GM12878 (cell line): ENCODE measurements around the gene TMED10. TPM values are rescaled to one million over a fixed set of nuclear protein-coding genes. Genes with fewer than 3 reads are reported as not detected.

Source experiments
- ATAC-seq: fragments of 200-7000 bp; cut with Tn5 transposase; 3 replicates; pipeline ENCODE4 v1.9.1; 2020; ENCODE audit warnings: mild to moderate bottlenecking, moderate library complexity
- BruUV-seq: library from RNA; stranded (reverse); fragments of 400-500 nt; replicated peaks from 2 replicates; lab custom pipeline; 2021; lab: Mats Ljungman, UMichigan
- CTCF ChIA-PET: fragments of 300-600 bp; sonication (Branson Sonifier 250); formaldehyde crosslinking; extraction: SDS; loops from one replicate; lab custom pipeline; 2021; ENCODE audit warnings: inconsistent platforms; lab: Yijun Ruan, JAX
- POLR2A ChIA-PET: fragments of 350-600 bp; formaldehyde crosslinking; extraction: SDS; loops from one replicate; lab custom pipeline; 2021; ENCODE audit warnings: inconsistent platforms; lab: Charles Lee
- RAD21 ChIA-PET: fragments of 300-600 bp; sonication (Branson Sonifier 250); formaldehyde crosslinking; loops from one replicate; lab custom pipeline; 2023; ENCODE audit warnings: antibody characterized with exemption; ENCODE audit not compliant: unreplicated experiment; lab: Charles Lee
- SMC1A ChIA-PET: fragments of 300-600 bp; sonication (Branson Sonifier 250); formaldehyde crosslinking; loops from one replicate; lab custom pipeline; 2023; ENCODE audit not compliant: unreplicated experiment, uncharacterized antibody; lab: Charles Lee
- DNase-seq: peaks from one replicate; pipeline ENCODE4 v3.0.0-alpha.2; 2011; ENCODE audit warnings: low read depth, low spot score
- FAIRE-seq: peaks from 3 replicates; lab custom pipeline; 2011; peaks lifted over from hg19 to GRCh38; lab: Jason Lieb, UNC
- H2AFZ ChIP-seq: 2 replicates; pipeline ENCODE4 v1.6.0; 2011; ENCODE audit warnings: low read depth, low read length, control low read depth; ENCODE audit not compliant: control insufficient read depth
- H3K27ac ChIP-seq: 2 replicates; pipeline ENCODE4 v1.5.1; 2011; ENCODE audit warnings: control low read depth; ENCODE audit not compliant: control insufficient read depth, insufficient read depth
- H3K27me3 ChIP-seq, 2 experiments: replicated peaks in 1 of 2; 2 replicates each; pipeline versions ENCODE4 v1.6.0 to v1.6.1; 2011; ENCODE audit warnings: low read length in 1 of 2; ENCODE audit not compliant: control insufficient read depth in 2 of 2, insufficient read depth in 2 of 2
- H3K36me3 ChIP-seq, 2 experiments: 2 replicates each; pipeline ENCODE4 v1.5.1; 2011; ENCODE audit warnings: low read length in 1 of 2; ENCODE audit not compliant: control insufficient read depth in 2 of 2, insufficient read depth in 2 of 2
- H3K4me1 ChIP-seq: 2 replicates; pipeline ENCODE4 v1.6.1; 2011; ENCODE audit warnings: mild to moderate bottlenecking, low read length, moderate library complexity, mixed read lengths; ENCODE audit not compliant: control insufficient read depth, insufficient read depth
- H3K4me2 ChIP-seq: 2 replicates; pipeline ENCODE4 v1.6.0; 2011; ENCODE audit warnings: control low read depth; ENCODE audit not compliant: control insufficient read depth, insufficient read depth
- H3K4me3 ChIP-seq: fragments of 200-600 bp; sonication (generic); 2 replicates; pipeline ENCODE4 v1.5.1; 2016
- H3K79me2 ChIP-seq: 2 replicates; pipeline ENCODE4 v1.6.0; 2011; ENCODE audit warnings: low read length; ENCODE audit not compliant: control insufficient read depth, insufficient read depth
- H3K9ac ChIP-seq: 2 replicates; pipeline ENCODE4 v1.8.0; 2011; ENCODE audit warnings: low read length, control low read depth, mixed read lengths; ENCODE audit not compliant: control insufficient read depth, insufficient read depth
- H3K9me3 ChIP-seq: replicated peaks from 3 replicates; pipeline ENCODE4 v1.5.1; 2011; ENCODE audit warnings: mild to moderate bottlenecking, low read length; ENCODE audit not compliant: control insufficient read depth, insufficient read depth
- H4K20me1 ChIP-seq: 2 replicates; pipeline ENCODE4 v1.6.0; 2011; ENCODE audit not compliant: control insufficient read depth, insufficient read depth
- BRCA1 ChIP-seq: IDR thresholded peaks from 2 replicates; pipeline ENCODE4 v1.6.1; 2011; ENCODE audit warnings: low read depth, low read length, improper control_type of control experiment
- E2F4 ChIP-seq: IDR thresholded peaks from 2 replicates; pipeline ENCODE4 v1.6.1; 2012; ENCODE audit warnings: low read depth, low read length, improper control_type of control experiment
- EGR1 ChIP-seq, 2 experiments: IDR thresholded peaks; 1 replicate in 1 of 2; 2 replicates in 1 of 2; pipeline ENCODE4 v1.6.1; 2011 to 2012; ENCODE audit warnings: low read depth in 2 of 2, low read length in 2 of 2, borderline replicate concordance in 1 of 2, mild to moderate bottlenecking in 1 of 2, moderate library complexity in 1 of 2
- ELK1 ChIP-seq: IDR thresholded peaks from 2 replicates; pipeline ENCODE4 v1.6.1; 2012; ENCODE audit warnings: low read depth, low read length, improper control_type of control experiment
- HCFC1 ChIP-seq: fragments of 150-350 bp; IDR thresholded peaks from 2 replicates; pipeline ENCODE4 v1.6.1; 2014; ENCODE audit warnings: low read length
- MEF2B ChIP-seq: fragments of 450-650 bp; IDR thresholded peaks from 2 replicates; pipeline ENCODE4 v1.6.1; 2018; ENCODE audit warnings: mild to moderate bottlenecking, moderate library complexity; ENCODE audit not compliant: partially characterized antibody, poor library complexity, severe bottlenecking
- MLLT1 ChIP-seq: fragments of 450-650 bp; IDR thresholded peaks from 2 replicates; pipeline ENCODE4 v1.6.1; 2016; ENCODE audit warnings: mild to moderate bottlenecking
- NFXL1 ChIP-seq: fragments of 450-650 bp; IDR thresholded peaks from 2 replicates; pipeline ENCODE4 v1.6.1; 2017; ENCODE audit warnings: antibody characterized with exemption, mild to moderate bottlenecking, borderline replicate concordance
- NFYB ChIP-seq: IDR thresholded peaks from 2 replicates; pipeline ENCODE4 v1.6.1; 2011; ENCODE audit warnings: low read depth, mild to moderate bottlenecking, low read length, improper control_type of control experiment, moderate library complexity; ENCODE audit not compliant: insufficient read depth
- NR2F1 ChIP-seq: fragments of 450-650 bp; conservative IDR thresholded peaks from 2 replicates; pipeline ENCODE4 v1.6.1; 2017; ENCODE audit warnings: mild to moderate bottlenecking
- POLR2A ChIP-seq: IDR thresholded peaks from 2 replicates; pipeline ENCODE4 v1.6.1; 2011; ENCODE audit warnings: low read depth, mild to moderate bottlenecking, low read length
- RBBP5 ChIP-seq: fragments of 200-600 bp; sonication (generic); conservative IDR thresholded peaks from 2 replicates; pipeline ENCODE4 v1.6.1; 2016
- SMAD1 ChIP-seq: fragments of 450-650 bp; IDR thresholded peaks from 2 replicates; pipeline ENCODE4 v1.6.1; 2018; ENCODE audit warnings: mild to moderate bottlenecking, low read depth; ENCODE audit not compliant: partially characterized antibody
- SREBF2 ChIP-seq: IDR thresholded peaks from 2 replicates; pipeline ENCODE4 v1.6.1; 2012; ENCODE audit warnings: mild to moderate bottlenecking, low read length
- TAF1 ChIP-seq: IDR thresholded peaks from 2 replicates; pipeline ENCODE4 v1.6.1; 2011; ENCODE audit warnings: mild to moderate bottlenecking, low read depth, low read length, borderline replicate concordance
- TCF3 ChIP-seq: IDR thresholded peaks from 2 replicates; pipeline ENCODE4 v1.6.1; 2012; ENCODE audit warnings: low read depth, mild to moderate bottlenecking, low read length, borderline replicate concordance; ENCODE audit not compliant: insufficient read depth
- USF2 ChIP-seq: IDR thresholded peaks from 2 replicates; pipeline ENCODE4 v1.6.1; 2011; ENCODE audit warnings: low read depth, low read length, improper control_type of control experiment, borderline replicate concordance
- ZNF24 ChIP-seq: fragments of 450-650 bp; IDR thresholded peaks from 2 replicates; pipeline ENCODE4 v1.6.1; 2017; ENCODE audit warnings: antibody characterized with exemption, mild to moderate bottlenecking
- WGBS: methylation state at CpG from one replicate; pipeline ENCODE4 v1.1.6; 2016; ENCODE audit warnings: low lambda C conversion rate; ENCODE audit not compliant: insufficient replicate concordance, insufficient coverage; ENCODE audit errors: missing lambda C conversion rate; 5-methylcytosine and 5-hydroxymethylcytosine counted together
- in situ Hi-C: fragments of 300-500 bp; cut with MboI; formaldehyde crosslinking; loops from 9 replicates; pipeline ENCODE4 v1.14.3; 2018; ENCODE audit warnings: mixed read lengths
- intact Hi-C: fragments of 100-400 bp; cut with micrococcal nuclease; formaldehyde crosslinking; loops from one replicate; pipeline ENCODE4 v1.14.2; 2022; ENCODE audit not compliant: unreplicated experiment
- polyA plus RNA-seq, 11 experiments: library from polyadenylated mRNA; depleted of rRNA in 4 of 11; unstranded in 6 of 11; stranded (reverse) in 5 of 11; fragments of >200 nt; fragmentation: Nextera tagmentation in 4 of 11; fragmentation: Illumina TruSeq in 1 of 11; extraction: Ambion mirVana in 4 of 11; extraction: Trizol in 1 of 11; gene quantifications; 1 replicate in 1 of 11; 2 replicates in 10 of 11; pipeline versions ENCODE4 v1.2.1 to v1.2.3, GENCODE V29; 2011 to 2016; ENCODE audit warnings: inconsistent platforms in 2 of 11, missing spikeins in 2 of 11, low read depth in 1 of 11
- total RNA-seq, 4 experiments: library from RNA; depleted of rRNA in 3 of 4; stranded (reverse); fragments of >200 nt in 3 of 4; fragmentation: Illumina TruSeq in 1 of 4; extraction: Trizol in 1 of 4; gene quantifications; 2 replicates each; pipeline versions ENCODE4 v1.2.1 to v1.2.3, GENCODE V29; 2013 to 2021

Gene TMED10
- total and polyA plus RNA-seq, 10 of the 15 experiments (the other 5 are each of a cell fraction or from before 2014, with no cell fraction given), result 99.8 to 270 (median 180) TPM

GRCh38 chr14:75167325-75167724 is 9.1 kb downstream of the TMED10 start:
- H4K20me1 ChIP-seq, result no peaks in the 10 kb centered on the region; the same call in 1 of the 2 replicates
- TF ChIP-seq TCF3, result no peak
- TF ChIP-seq EGR1 (IDR thresholded peaks at IDR 0.05; ENCODE audit: borderline replicate concordance in 1 of 2, low read depth in 2 of 2, low read length in 2 of 2), result no peak
- TF ChIP-seq MEF2B, result no peak
- no peak for TF ChIP-seq USF2
- no peak for TF ChIP-seq NFYB
- TF ChIP-seq MLLT1, result no peak
- no peak for TF ChIP-seq HCFC1
- TF ChIP-seq POLR2A, result no peak
- TF ChIP-seq SMAD1, result no peak
- TF ChIP-seq ZNF24, result no peak
- TF ChIP-seq NFXL1, result no peak
- TF ChIP-seq ELK1, result no peak
- no peak for TF ChIP-seq E2F4
- no peak for TF ChIP-seq RBBP5
- TF ChIP-seq BRCA1, result no peak
- TF ChIP-seq SREBF2, result no peak
- TF ChIP-seq NR2F1, result no peak
- no peak for TF ChIP-seq TAF1
- TF ChIP-seq, all 136 proteins: peak for 0
- no peaks in the 10 kb centered on the region for H3K27me3 ChIP-seq
- ATAC-seq (no peak), DNase-seq (no peak), FAIRE-seq (no peak)
- peaks cover 73% of the 10 kb centered on the region for H3K79me2 ChIP-seq
- in situ Hi-C loops (no loop called here), intact Hi-C loops (no loop called here)
- H3K9ac ChIP-seq, result no peak overlapping the region
- no peaks in the 10 kb centered on the region; the same call in 1 of the 2 replicates for H3K4me1 ChIP-seq
- ChIA-PET RAD21 (interaction anchor here (0.7 kb wide), 1 partner anchor 7 kb away, joined by 3 read pairs; no protein-coding TSS in a partner anchor), POLR2A (no interaction called here), SMC1A (interaction anchor here (1.6 kb wide), 1 partner anchor 12 kb away, joined by 5 read pairs; no protein-coding TSS in a partner anchor), CTCF (interaction anchor here (0.6 to 1.3 kb wide), 3 partner anchors 48 to 128 kb away, joined by 3 read pairs; no protein-coding TSS in a partner anchor)
- 0 out of 4 replicates have a peak, but pooled peaks cover 0 to 2% of the 10 kb centered on the region in 2 experiments for H3K36me3 ChIP-seq
- H3K27ac ChIP-seq, result no peak overlapping the region
- H2AFZ ChIP-seq, result no peak overlapping the region
- no peak overlapping the region for H3K4me2 ChIP-seq
- no peak overlapping the region for H3K4me3 ChIP-seq
- BruUV-seq, result no TSS peak
- WGBS, result 85% methylated on average over 2 of the region's 2 CpGs
- H3K9me3 ChIP-seq, result no peaks in the 10 kb centered on the region
